Prostate gland (tissue), 2 donors: ENCODE measurements around the gene ADK.

ENCODE experiments used
- POLR2A ChIP-seq: fragments of 450-650 bp; IDR thresholded peaks from one replicate; pipeline ENCODE4 v1.6.1; 2016; ENCODE audit warnings: antibody characterized with exemption, mild to moderate bottlenecking
- TF ChIP-seq, protein P1 (sequence below), 4 experiments: fragments of 200-600 bp in 2 of 4; fragments of 450-650 bp in 2 of 4; sonication (generic) in 2 of 4; IDR thresholded peaks; 1 replicate in 3 of 4; 2 replicates in 1 of 4; pipeline ENCODE4 v1.5.1; 2016 to 2019; ENCODE audit warnings: antibody characterized with exemption in 4 of 4, mild to moderate bottlenecking in 2 of 4, moderate library complexity in 2 of 4

DNA sequence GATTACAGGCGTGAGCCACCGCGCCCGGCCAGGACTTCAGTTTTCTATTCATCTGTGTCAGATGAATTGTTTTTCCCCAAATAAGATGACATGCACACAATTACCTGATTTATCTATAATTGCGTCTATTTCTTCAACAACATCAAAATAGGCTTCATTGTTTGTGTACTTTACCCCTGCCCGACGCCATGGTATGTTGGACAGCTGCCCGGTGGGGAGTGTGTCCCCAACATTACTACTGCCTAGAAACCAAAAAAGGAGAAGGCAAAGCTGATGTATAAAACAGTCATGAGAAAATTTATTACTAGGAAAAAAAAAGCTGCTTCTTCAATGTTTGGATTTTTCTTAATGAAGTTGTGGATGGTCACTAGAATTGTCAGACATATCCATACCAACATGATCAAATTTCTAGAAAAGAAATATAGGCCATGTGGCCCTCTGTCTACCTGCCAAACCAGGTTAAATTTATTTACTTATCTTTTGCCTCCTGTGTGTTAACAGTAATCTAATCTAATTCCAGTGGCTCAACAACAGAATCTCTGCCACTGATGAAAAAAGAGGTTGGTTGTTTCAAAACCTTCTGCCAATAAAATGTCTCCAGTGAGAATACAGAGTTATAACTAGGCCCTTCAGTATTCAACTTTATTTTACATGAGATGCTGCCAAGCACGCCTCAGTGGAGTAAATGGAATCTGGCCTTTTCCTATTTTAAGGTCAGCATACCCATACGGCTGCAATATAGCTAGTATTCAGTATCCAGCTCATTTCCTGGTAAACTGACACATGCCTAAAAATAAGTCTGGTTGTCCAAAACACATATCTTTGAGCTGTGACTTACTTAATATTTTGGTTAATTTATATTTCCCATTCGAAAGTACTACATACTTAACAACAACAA lies 16.8 kb upstream of the ADK start:
- TF ChIP-seq, protein P1, sequence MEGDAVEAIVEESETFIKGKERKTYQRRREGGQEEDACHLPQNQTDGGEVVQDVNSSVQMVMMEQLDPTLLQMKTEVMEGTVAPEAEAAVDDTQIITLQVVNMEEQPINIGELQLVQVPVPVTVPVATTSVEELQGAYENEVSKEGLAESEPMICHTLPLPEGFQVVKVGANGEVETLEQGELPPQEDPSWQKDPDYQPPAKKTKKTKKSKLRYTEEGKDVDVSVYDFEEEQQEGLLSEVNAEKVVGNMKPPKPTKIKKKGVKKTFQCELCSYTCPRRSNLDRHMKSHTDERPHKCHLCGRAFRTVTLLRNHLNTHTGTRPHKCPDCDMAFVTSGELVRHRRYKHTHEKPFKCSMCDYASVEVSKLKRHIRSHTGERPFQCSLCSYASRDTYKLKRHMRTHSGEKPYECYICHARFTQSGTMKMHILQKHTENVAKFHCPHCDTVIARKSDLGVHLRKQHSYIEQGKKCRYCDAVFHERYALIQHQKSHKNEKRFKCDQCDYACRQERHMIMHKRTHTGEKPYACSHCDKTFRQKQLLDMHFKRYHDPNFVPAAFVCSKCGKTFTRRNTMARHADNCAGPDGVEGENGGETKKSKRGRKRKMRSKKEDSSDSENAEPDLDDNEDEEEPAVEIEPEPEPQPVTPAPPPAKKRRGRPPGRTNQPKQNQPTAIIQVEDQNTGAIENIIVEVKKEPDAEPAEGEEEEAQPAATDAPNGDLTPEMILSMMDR (IDR thresholded peaks at IDR 0.05): no peak
- TF ChIP-seq POLR2A: no peak
